ENCODE measurements around the gene SYNGR3. TPM values are rescaled to one million over a fixed set of nuclear protein-coding genes. Genes with fewer than 3 reads are reported as not detected.

Gene SYNGR3
- total and polyA plus RNA-seq, 2 of the 13 experiments (the other 11 are each of a cell fraction or from before 2014, with no cell fraction given) = 0.97 to 5.7 TPM

DNA sequence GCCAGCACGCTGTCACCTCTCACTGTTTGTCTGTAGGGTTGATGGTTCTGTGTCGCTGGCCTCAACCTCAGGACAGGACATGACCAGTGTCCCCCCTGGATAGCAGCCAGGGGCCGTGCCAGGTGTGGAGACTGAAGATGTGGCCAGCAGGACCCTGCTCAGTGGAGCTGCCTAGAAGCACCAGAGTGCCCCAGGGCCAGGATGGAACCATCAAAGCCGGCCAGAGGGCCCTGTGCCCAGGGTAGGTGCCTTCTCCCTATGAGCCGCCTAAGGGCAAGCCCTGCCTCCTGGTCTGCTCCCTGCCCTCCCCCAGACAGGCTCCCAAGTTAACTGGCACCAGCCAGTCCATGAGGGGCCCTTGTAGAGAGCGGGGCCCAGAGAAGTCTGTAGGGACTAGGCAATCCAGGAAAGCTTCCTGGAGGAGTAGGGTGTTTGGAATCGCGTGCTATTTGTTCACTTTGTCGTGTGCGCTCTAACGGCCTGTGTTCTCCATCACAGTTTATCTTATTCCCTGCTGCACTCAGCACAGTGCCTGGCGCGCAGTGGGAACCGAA, 31.0 kb upstream of the SYNGR3 start (continued):
- TF ChIP-seq, protein P1, sequence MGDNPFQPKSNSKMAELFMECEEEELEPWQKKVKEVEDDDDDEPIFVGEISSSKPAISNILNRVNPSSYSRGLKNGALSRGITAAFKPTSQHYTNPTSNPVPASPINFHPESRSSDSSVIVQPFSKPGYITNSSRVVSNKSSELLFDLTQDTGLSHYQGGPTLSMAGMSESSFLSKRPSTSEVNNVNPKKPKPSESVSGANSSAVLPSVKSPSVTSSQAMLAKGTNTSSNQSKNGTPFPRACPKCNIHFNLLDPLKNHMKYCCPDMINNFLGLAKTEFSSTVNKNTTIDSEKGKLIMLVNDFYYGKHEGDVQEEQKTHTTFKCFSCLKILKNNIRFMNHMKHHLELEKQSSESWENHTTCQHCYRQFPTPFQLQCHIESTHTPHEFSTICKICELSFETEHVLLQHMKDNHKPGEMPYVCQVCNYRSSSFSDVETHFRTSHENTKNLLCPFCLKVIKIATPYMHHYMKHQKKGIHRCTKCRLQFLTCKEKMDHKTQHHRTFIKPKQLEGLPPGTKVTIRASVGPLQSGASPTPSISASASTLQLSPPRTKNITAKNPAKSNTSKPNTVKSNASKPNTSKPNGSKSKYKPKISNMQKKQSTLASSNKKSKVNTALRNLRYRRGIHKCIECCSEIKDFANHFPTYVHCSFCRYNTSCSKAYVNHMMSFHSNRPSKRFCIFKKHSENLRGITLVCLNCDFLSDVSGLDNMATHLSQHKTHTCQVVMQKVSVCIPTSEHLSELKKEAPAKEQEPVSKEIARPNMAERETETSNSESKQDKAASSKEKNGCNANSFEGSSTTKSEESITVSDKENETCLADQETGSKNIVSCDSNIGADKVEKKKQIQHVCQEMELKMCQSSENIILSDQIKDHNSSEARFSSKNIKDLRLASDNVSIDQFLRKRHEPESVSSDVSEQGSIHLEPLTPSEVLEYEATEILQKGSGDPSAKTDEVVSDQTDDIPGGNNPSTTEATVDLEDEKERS (CRISPR knock-in tag; IDR thresholded peaks at IDR 0.05) = 0 out of 2 replicates have a peak, but pooled peaks have one; percentile 16
- TF ChIP-seq, protein P2, sequence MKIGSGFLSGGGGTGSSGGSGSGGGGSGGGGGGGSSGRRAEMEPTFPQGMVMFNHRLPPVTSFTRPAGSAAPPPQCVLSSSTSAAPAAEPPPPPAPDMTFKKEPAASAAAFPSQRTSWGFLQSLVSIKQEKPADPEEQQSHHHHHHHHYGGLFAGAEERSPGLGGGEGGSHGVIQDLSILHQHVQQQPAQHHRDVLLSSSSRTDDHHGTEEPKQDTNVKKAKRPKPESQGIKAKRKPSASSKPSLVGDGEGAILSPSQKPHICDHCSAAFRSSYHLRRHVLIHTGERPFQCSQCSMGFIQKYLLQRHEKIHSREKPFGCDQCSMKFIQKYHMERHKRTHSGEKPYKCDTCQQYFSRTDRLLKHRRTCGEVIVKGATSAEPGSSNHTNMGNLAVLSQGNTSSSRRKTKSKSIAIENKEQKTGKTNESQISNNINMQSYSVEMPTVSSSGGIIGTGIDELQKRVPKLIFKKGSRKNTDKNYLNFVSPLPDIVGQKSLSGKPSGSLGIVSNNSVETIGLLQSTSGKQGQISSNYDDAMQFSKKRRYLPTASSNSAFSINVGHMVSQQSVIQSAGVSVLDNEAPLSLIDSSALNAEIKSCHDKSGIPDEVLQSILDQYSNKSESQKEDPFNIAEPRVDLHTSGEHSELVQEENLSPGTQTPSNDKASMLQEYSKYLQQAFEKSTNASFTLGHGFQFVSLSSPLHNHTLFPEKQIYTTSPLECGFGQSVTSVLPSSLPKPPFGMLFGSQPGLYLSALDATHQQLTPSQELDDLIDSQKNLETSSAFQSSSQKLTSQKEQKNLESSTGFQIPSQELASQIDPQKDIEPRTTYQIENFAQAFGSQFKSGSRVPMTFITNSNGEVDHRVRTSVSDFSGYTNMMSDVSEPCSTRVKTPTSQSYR (CRISPR knock-in tag; IDR thresholded peaks at IDR 0.05; ENCODE audit: borderline replicate concordance) = no peak

DNA sequence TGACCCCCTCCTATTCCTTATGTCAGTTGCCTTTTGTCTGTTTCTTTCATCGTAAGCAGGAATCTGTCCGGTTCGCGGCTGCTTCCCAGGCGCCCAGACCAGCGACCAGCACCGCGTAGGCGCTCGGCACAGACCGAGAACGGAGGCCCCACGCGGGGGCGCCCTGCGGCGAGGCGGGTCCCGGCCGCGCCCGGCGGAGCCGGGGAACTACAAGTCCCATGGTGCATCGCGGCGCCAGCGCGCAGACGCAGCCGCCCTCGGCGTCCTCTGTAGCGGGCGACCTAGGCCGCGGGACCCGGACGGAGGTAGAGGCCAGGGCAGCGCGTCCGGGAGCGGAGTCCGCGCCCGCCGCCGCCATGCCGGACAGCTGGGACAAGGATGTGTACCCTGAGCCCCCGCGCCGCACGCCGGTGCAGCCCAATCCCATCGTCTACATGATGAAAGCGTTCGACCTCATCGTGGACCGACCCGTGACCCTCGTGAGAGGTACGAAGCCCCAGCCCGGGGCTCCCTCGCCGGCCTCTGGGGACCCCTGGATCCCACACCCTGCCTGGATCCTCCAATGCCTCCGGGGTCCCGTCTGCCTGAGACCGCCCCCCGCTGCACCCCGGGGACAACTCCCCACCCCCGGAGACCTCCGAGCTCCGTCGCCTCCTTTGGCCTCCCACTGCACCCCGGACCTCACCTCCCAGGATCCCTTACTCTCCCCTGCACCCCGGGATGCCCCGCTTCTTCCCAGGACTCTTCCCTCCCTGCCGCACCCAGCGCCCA, 30.3 kb upstream of the SYNGR3 start, which contains the start of gene NDUFB10:
Gene NDUFB10, plus strand, starts transcription at position 270 of the 771 bp plus-strand sequence. Its CDS starts 87 bp downstream, at position 357.
- Histone ChIP-seq H3K27me3 (ENCODE audit: control insufficient read depth in 1 of 2, insufficient read depth in 2 of 2, low read length in 2 of 2) (peaks cover 0 to 5% of the 10 kb centered on the region in 2 experiments; a peak in 3 of 5 replicates), H4K20me1 (ENCODE audit: insufficient read depth, low read length) (peaks cover 34% of the 10 kb centered on the region), H3K4me2 (ENCODE audit: low read depth, low read length) (peak within 1 kb of the TSS; percentile 98), H3K9ac (ENCODE audit: insufficient read depth, low read depth, low read length) (peak within 1 kb of the TSS; percentile 94), H3K9me3 (ENCODE audit: low read length) (no peaks in the 10 kb centered on the region), H3K36me3 (replicated peaks in 1 of 2; ENCODE audit: control insufficient read depth in 1 of 2, insufficient read depth in 2 of 2, low read length in 2 of 2) (peaks cover 3 to 19% of the 10 kb centered on the region in 2 experiments; a peak in 3 of 5 replicates), H3K27ac (ENCODE audit: extremely low read length, insufficient read depth, low read length) (peak within 1 kb of the TSS; percentile 80), H3K4me3 (replicated peaks in 1 of 3; ENCODE audit: insufficient read depth in 1 of 3, low read depth in 2 of 3, low read length in 3 of 3) (peak within 1 kb of the TSS; percentile 81 to 98 (median 94)), H2AFZ (ENCODE audit: low read length) (peak within 1 kb of the TSS; percentile 65), H3K79me2 (ENCODE audit: insufficient read depth, low read length) (peaks cover 30% of the 10 kb centered on the region), H3K4me1 (ENCODE audit: insufficient read depth, low read length) (peaks cover 51% of the 10 kb centered on the region)
- in situ Hi-C loops (cut with HindIII; ENCODE audit: extremely low pct_ligation_motif_present, low pct_unique_long_range_greater_than_20kb) (no loop called here), intact Hi-C loops (cut with micrococcal nuclease; ENCODE audit: unreplicated experiment) (loop anchor here (2.0 kb wide), 1 partner anchor 19 kb away; no protein-coding TSS in a partner anchor)
- peak; percentile 80 for DNase-seq (ENCODE audit: low spot score)
- WGBS (ENCODE audit: low lambda C conversion rate) = under 1% methylated on average over 43 of the region's 79 CpGs
- no peak for FAIRE-seq
- ChIA-PET CTCF (ENCODE audit: low intra/inter-chr PET ratio, low total read pairs) (no interaction called here), POLR2A (interaction anchor here (3.0 to 7.4 kb wide), 2 partner anchors 12 to 18 kb away, joined by 26 to 139 read pairs; partner anchors contain the start of genes MSRB1 and TBL3)
- ATAC-seq = peak; percentile 74
- BruUV-seq (replicated peaks) = no TSS peak
- TF ChIP-seq CEBPG (CRISPR knock-in tag; IDR thresholded peaks at IDR 0.05) (0 out of 2 replicates have a peak, but pooled peaks have one; percentile 13), ZNF775 (CRISPR knock-in tag; IDR thresholded peaks at IDR 0.05; ENCODE audit: borderline replicate concordance) (no peak), NCOA2 (CRISPR knock-in tag; IDR thresholded peaks at IDR 0.05) (no peak)
- TF ChIP-seq, protein P3, sequence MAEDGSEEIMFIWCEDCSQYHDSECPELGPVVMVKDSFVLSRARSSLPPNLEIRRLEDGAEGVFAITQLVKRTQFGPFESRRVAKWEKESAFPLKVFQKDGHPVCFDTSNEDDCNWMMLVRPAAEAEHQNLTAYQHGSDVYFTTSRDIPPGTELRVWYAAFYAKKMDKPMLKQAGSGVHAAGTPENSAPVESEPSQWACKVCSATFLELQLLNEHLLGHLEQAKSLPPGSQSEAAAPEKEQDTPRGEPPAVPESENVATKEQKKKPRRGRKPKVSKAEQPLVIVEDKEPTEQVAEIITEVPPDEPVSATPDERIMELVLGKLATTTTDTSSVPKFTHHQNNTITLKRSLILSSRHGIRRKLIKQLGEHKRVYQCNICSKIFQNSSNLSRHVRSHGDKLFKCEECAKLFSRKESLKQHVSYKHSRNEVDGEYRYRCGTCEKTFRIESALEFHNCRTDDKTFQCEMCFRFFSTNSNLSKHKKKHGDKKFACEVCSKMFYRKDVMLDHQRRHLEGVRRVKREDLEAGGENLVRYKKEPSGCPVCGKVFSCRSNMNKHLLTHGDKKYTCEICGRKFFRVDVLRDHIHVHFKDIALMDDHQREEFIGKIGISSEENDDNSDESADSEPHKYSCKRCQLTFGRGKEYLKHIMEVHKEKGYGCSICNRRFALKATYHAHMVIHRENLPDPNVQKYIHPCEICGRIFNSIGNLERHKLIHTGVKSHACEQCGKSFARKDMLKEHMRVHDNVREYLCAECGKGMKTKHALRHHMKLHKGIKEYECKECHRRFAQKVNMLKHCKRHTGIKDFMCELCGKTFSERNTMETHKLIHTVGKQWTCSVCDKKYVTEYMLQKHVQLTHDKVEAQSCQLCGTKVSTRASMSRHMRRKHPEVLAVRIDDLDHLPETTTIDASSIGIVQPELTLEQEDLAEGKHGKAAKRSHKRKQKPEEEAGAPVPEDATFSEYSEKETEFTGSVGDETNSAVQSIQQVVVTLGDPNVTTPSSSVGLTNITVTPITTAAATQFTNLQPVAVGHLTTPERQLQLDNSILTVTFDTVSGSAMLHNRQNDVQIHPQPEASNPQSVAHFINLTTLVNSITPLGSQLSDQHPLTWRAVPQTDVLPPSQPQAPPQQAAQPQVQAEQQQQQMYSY (CRISPR knock-in tag; IDR thresholded peaks at IDR 0.05) = peak; percentile 80
- TF ChIP-seq, protein P4, sequence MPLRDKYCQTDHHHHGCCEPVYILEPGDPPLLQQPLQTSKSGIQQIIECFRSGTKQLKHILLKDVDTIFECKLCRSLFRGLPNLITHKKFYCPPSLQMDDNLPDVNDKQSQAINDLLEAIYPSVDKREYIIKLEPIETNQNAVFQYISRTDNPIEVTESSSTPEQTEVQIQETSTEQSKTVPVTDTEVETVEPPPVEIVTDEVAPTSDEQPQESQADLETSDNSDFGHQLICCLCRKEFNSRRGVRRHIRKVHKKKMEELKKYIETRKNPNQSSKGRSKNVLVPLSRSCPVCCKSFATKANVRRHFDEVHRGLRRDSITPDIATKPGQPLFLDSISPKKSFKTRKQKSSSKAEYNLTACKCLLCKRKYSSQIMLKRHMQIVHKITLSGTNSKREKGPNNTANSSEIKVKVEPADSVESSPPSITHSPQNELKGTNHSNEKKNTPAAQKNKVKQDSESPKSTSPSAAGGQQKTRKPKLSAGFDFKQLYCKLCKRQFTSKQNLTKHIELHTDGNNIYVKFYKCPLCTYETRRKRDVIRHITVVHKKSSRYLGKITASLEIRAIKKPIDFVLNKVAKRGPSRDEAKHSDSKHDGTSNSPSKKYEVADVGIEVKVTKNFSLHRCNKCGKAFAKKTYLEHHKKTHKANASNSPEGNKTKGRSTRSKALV (CRISPR knock-in tag; IDR thresholded peaks at IDR 0.05) = peak; percentile 87

All from HepG2 (cell line).